Spleen (tissue), 11 donors: ENCODE results near the gene PXT1. TPM values are rescaled to one million over a fixed set of nuclear protein-coding genes. Genes with fewer than 3 reads are reported as not detected.
"Not testable (repeated sequence)": the region's sequence is repeated elsewhere in the genome, so short reads cannot be mapped to it uniquely, and the experiment has no call there.

Experiments used
- DNase-seq: peaks from one replicate; pipeline ENCODE4 v3.0.0-alpha.2; 2020
- H3K27ac ChIP-seq, 8 donors: fragments of 200-600 bp; sonication (generic) in 7 of 8; 1 replicate in 4 of 8; 2 replicates in 4 of 8; pipeline versions ENCODE4 v1.5.0 to v1.8.0; 2016 to 2021; ENCODE audit warnings: inconsistent platforms in 4 of 8, mild to moderate bottlenecking in 4 of 8, moderate library complexity in 1 of 8
- H3K27me3 ChIP-seq, 7 donors: fragments of 200-600 bp; sonication (generic) in 6 of 7; replicated peaks in 1 of 7; 1 replicate in 4 of 7; 2 replicates in 3 of 7; pipeline versions ENCODE4 v1.5.0 to v1.8.0; 2016 to 2021; ENCODE audit warnings: inconsistent platforms in 3 of 7, mild to moderate bottlenecking in 1 of 7
- H3K36me3 ChIP-seq, 6 donors: fragments of 200-600 bp; sonication (generic) in 5 of 6; 1 replicate in 4 of 6; 2 replicates in 2 of 6; pipeline versions ENCODE4 v1.5.0 to v1.8.0; 2016 to 2021; ENCODE audit warnings: inconsistent platforms in 2 of 6
- H3K4me1 ChIP-seq, 6 donors: fragments of 200-600 bp; sonication (generic) in 5 of 6; 1 replicate in 3 of 6; 2 replicates in 3 of 6; pipeline versions ENCODE4 v1.5.0 to v1.8.0; 2016 to 2021; ENCODE audit warnings: inconsistent platforms in 3 of 6
- H3K4me3 ChIP-seq, 8 donors: fragments of 200-600 bp; sonication (generic) in 7 of 8; 1 replicate in 4 of 8; 2 replicates in 4 of 8; pipeline versions ENCODE4 v1.5.0 to v1.8.0; 2016 to 2021; ENCODE audit warnings: inconsistent platforms in 4 of 8, mild to moderate bottlenecking in 4 of 8, moderate library complexity in 2 of 8
- H3K9me3 ChIP-seq, 8 donors: fragments of 200-600 bp; sonication (generic) in 7 of 8; 1 replicate in 4 of 8; 2 replicates in 4 of 8; pipeline versions ENCODE4 v1.5.0 to v1.8.0; 2016 to 2021; ENCODE audit warnings: inconsistent platforms in 4 of 8
- POLR2A ChIP-seq, 3 donors: fragments of 450-650 bp; IDR thresholded peaks; one replicate each; pipeline ENCODE4 v1.5.1; 2017; ENCODE audit warnings: antibody characterized with exemption in 3 of 3, mild to moderate bottlenecking in 1 of 3
- POLR2AphosphoS5 ChIP-seq, 3 donors: sonication (generic); formaldehyde crosslinking; IDR thresholded peaks; one replicate each; pipeline ENCODE4 v1.5.1; 2017; ENCODE audit warnings: antibody characterized with exemption in 3 of 3
- WGBS, 5 donors: extraction: QIAGEN DNeasy Blood & Tissue Kit in 3 of 5; methylation state at CpG; one replicate each; pipeline versions ENCODE4 v1.1.5 to v1.1.7; 2013 to 2018; 5-methylcytosine and 5-hydroxymethylcytosine counted together
- intact Hi-C: fragments of 100-400 bp; cut with DNase I; formaldehyde crosslinking; loops from one replicate; pipeline ENCODE4 v1.15.0; 2023; ENCODE audit warnings: low total_unique reads
- polyA plus RNA-seq, 3 donors: library from polyadenylated mRNA; stranded (reverse); fragments of 200-250 nt; gene quantifications; one replicate each; pipeline ENCODE4 v1.2.1, GENCODE V29; 2013
- total RNA-seq, 7 donors: library from RNA; depleted of rRNA in 3 of 7; stranded (reverse); fragments of >200 nt in 3 of 7; fragmentation: NEBNext Ultra II Directional in 4 of 7; extraction: Animal tissue kit (Norgen Biotek cat#: 25700) in 4 of 7; gene quantifications; one replicate each; pipeline versions ENCODE4 v1.1.0 to v1.2.1, GENCODE V29; 2016 to 2021
- TF ChIP-seq, protein P1 (sequence below), 11 experiments: fragments of 200-600 bp in 7 of 11; fragments of 450-650 bp in 4 of 11; sonication (generic) in 4 of 11; IDR thresholded peaks in 8 of 11; conservative IDR thresholded peaks in 3 of 11; 1 replicate in 7 of 11; 2 replicates in 4 of 11; pipeline versions ENCODE4 v1.4.0 to v1.8.0; 2016 to 2021; ENCODE audit warnings: antibody characterized with exemption in 11 of 11, inconsistent platforms in 4 of 11, mild to moderate bottlenecking in 1 of 11
- donor health status: healthy with polysubstance abuse.
- donor health status: DM: no; HTN: no; CAD: no; lungs with moderate emphysema.
- donor health status: DM: no; HTN: no; CAD: no.
- donor health status: Bipolar disorder and iron deficiency.
- donor health status: healthy.
- donor health status: DM: no; HTN: no; CAD: no.
- donor health status: DM: yes; HTN: yes; CAD: no.

PXT1 gene
- total and polyA plus RNA-seq, 10 donors = 0.49 TPM; not detected in 9

GRCh38 chr6:36459501-36459900 is 16.8 kb upstream of the PXT1 start:
- no peak for DNase-seq
- Histone ChIP-seq H3K27ac (no peak overlapping the region), H3K4me3 (no peak overlapping the region), H3K4me1 (peaks cover 4 to 77% (median 26%) of the 10 kb centered on the region in 6 donors), H3K36me3 (peaks cover 0 to 22% (median 0%) of the 10 kb centered on the region in 6 donors), H3K9me3 (no peaks in the 10 kb centered on the region), H3K27me3 (no peaks in the 10 kb centered on the region)
- TF ChIP-seq POLR2A (IDR thresholded peaks at IDR 0.05) = no peak
- no peak for TF ChIP-seq POLR2AphosphoS5 (IDR thresholded peaks at IDR 0.05)
- TF ChIP-seq, protein P1, sequence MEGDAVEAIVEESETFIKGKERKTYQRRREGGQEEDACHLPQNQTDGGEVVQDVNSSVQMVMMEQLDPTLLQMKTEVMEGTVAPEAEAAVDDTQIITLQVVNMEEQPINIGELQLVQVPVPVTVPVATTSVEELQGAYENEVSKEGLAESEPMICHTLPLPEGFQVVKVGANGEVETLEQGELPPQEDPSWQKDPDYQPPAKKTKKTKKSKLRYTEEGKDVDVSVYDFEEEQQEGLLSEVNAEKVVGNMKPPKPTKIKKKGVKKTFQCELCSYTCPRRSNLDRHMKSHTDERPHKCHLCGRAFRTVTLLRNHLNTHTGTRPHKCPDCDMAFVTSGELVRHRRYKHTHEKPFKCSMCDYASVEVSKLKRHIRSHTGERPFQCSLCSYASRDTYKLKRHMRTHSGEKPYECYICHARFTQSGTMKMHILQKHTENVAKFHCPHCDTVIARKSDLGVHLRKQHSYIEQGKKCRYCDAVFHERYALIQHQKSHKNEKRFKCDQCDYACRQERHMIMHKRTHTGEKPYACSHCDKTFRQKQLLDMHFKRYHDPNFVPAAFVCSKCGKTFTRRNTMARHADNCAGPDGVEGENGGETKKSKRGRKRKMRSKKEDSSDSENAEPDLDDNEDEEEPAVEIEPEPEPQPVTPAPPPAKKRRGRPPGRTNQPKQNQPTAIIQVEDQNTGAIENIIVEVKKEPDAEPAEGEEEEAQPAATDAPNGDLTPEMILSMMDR (IDR thresholded peaks at IDR 0.05 in 8 of 11, conservative IDR thresholded peaks at IDR 0.05 in 3 of 11) = no peak
- intact Hi-C loops = no loop called here

DNA sequence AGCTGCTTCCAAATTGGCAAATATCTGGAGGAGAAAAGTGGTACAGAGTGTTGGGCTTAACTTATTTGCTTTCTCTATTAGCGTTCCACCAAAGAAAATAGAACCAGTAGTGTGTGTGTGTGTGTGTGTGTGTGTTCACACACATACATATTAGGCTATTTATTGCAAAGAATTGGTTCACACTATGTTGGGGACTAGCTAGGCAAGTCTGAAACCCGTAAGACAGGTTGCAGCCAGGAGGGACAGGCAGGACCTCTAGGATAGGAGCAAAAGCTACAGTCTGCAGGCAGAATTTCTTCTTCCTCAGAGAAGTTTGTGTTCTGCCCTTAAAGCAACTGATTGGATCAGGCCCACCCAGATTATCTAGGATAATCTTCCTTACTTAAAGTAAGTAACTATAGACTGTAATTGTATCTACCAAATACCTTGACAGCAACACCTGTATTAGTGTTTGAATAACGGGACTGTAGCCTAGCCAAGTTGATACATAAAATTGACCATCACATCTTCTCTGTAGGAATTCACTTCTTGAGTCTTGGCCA is 12.9 kb upstream of the PXT1 start:
- DNase-seq = no peak
- H3K4me1 ChIP-seq = peaks cover 0 to 52% (median 14%) of the 10 kb centered on the region in 6 donors
- no peak overlapping the region for H3K27ac ChIP-seq
- intact Hi-C loops = no loop called here
- TF ChIP-seq, protein P1 (IDR thresholded peaks at IDR 0.05 in 8 of 11, conservative IDR thresholded peaks at IDR 0.05 in 3 of 11) = no peak
- TF ChIP-seq POLR2AphosphoS5 (IDR thresholded peaks at IDR 0.05) = no peak
- no peak for TF ChIP-seq POLR2A (IDR thresholded peaks at IDR 0.05)
- WGBS, 5 donors = 92 to 97% (median 94%) methylated on average over 3 of the region's 3 CpGs
- H3K9me3 ChIP-seq = no peaks in the 10 kb centered on the region
- H3K27me3 ChIP-seq = no peaks in the 10 kb centered on the region
- peaks cover 0 to 48% (median 4%) of the 10 kb centered on the region in 6 donors for H3K36me3 ChIP-seq
- H3K4me3 ChIP-seq = no peak overlapping the region

GRCh38 chr6:36452897-36453296 is 10.2 kb upstream of the PXT1 start:
- H3K27ac ChIP-seq, intact Hi-C loops, DNase-seq, H3K4me3 ChIP-seq, H3K27me3 ChIP-seq: not testable (repeated sequence)
- H3K4me1 ChIP-seq = peaks cover 0 to 43% (median 0%) of the 10 kb centered on the region in 6 donors
- peaks cover 0 to 56% (median 14%) of the 10 kb centered on the region in 6 donors for H3K36me3 ChIP-seq
- WGBS, 5 donors = 93 to 99% (median 96%) methylated on average over 8 of the region's 8 CpGs
- peaks cover 0 to 12% (median 3%) of the 10 kb centered on the region in 8 donors for H3K9me3 ChIP-seq

DNA sequence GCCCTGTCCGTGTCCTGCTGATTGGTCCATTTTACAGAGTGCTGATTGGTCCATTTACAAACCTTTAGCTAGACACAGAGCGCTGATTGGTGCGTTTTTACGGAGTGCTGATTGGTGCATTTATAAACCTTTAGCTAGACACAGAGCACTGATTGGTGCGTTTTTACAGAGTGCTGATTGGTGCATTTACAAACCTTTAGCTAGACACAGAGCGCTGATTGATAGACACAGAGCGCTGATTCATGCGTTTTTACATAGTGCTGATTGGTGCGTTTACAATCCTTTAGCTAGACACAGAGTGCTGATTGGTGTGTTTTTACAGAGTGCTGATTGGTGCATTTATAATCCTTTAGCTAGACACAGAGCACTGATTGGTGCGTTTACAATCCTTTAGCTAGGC is 6.5 kb upstream of the PXT1 start:
- Histone ChIP-seq H3K4me1 (peaks cover 16 to 62% (median 22%) of the 10 kb centered on the region in 6 donors), H3K36me3 (peaks cover 0 to 37% (median 14%) of the 10 kb centered on the region in 6 donors), H3K9me3 (peaks cover 0 to 12% (median 3%) of the 10 kb centered on the region in 8 donors)
- intact Hi-C loops, DNase-seq, H3K27me3 ChIP-seq, H3K4me3 ChIP-seq, H3K27ac ChIP-seq: not testable (repeated sequence)
- 97 to 98% (median 98%) methylated on average over 10 of the region's 10 CpGs for WGBS, 5 donors

DNA sequence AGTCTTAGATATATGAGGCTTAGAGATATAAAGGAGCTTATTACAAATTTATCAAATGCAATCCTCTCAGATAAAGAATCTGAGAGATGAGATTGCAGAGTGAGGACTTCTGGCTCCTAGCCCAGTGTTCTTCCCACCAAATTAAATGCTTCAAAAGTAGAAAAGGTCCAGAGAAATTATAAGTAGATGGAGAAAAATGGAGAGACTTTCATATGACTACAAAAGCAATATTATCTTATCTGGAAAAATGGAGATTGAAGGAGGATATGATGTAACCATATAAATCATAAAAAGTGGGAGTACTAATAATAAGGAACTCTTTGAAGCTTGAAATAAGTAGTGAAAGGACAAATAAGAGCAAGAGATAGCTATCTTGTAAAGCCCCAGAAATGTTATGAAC is 3.0 kb upstream of the PXT1 start:
- H3K27me3 ChIP-seq = no peaks in the 10 kb centered on the region
- peaks cover 0 to 12% (median 3%) of the 10 kb centered on the region in 8 donors for H3K9me3 ChIP-seq
- peak overlapping the region in 7 of 8 donors; percentile 1 to 98 (median 98) for H3K27ac ChIP-seq
- intact Hi-C loops = no loop called here
- no peak for DNase-seq
- no peak overlapping the region for H3K4me3 ChIP-seq
- peaks cover 0 to 17% (median 10%) of the 10 kb centered on the region in 6 donors for H3K36me3 ChIP-seq
- TF ChIP-seq, protein P1 (IDR thresholded peaks at IDR 0.05 in 8 of 11, conservative IDR thresholded peaks at IDR 0.05 in 3 of 11) = no peak
- no peak for TF ChIP-seq POLR2A (IDR thresholded peaks at IDR 0.05)
- no peak for TF ChIP-seq POLR2AphosphoS5 (IDR thresholded peaks at IDR 0.05)
- peaks cover 35 to 78% (median 48%) of the 10 kb centered on the region in 6 donors for H3K4me1 ChIP-seq
